ENCODE measurements around the gene ZNF471.

- no peak for TF ChIP-seq CTCF (IDR thresholded peaks at IDR 0.05)
- TF ChIP-seq POLR2A (IDR thresholded peaks at IDR 0.05), result no peak
These were observed 3.1 kb upstream of the ZNF471 start for GRCh38 chr19:56504581-56504980.

Measured in right lobe of liver (tissue), 4 donors.